WTC11 (cell line): Measurements from ENCODE around the gene CCDC141. TPM values are rescaled to one million over a fixed set of nuclear protein-coding genes. Genes with fewer than 3 reads are reported as not detected.

Experiments used
- ATAC-seq: fragments of 200-7000 bp; cut with Tn5 transposase; 2 replicates; pipeline ENCODE4 v1.10.0; 2021; ENCODE audit warnings: mild to moderate bottlenecking, moderate library complexity
- CTCF ChIA-PET: fragments of 300-600 bp; sonication (Branson Sonifier 250); formaldehyde crosslinking; loops from one replicate; lab custom pipeline; 2021; ENCODE audit warnings: antibody characterized with exemption; lab: Charles Lee
- POLR2A ChIA-PET: fragments of 350-600 bp; sonication (Branson Sonifier 250); formaldehyde crosslinking; loops from one replicate; lab custom pipeline; 2021; ENCODE audit warnings: antibody characterized with exemption; lab: Charles Lee
- DNase-seq: peaks from one replicate; pipeline ENCODE4 v3.0.0; 2021; ENCODE audit warnings: low spot score
- H3K27ac Mint-ChIP-seq: 2 replicates; pipeline ENCODE4 v1.8.0; 2021; ENCODE audit warnings: mixed read lengths
- H3K27me3 Mint-ChIP-seq: 2 replicates; pipeline ENCODE4 v1.8.0; 2021; ENCODE audit warnings: low read depth, mild to moderate bottlenecking, moderate library complexity, mixed read lengths
- H3K36me3 Mint-ChIP-seq: 2 replicates; pipeline ENCODE4 v1.8.0; 2021; ENCODE audit warnings: mixed read lengths
- H3K4me1 Mint-ChIP-seq: 2 replicates; pipeline ENCODE4 v1.8.0; 2022; ENCODE audit warnings: mixed read lengths
- H3K4me3 Mint-ChIP-seq: 2 replicates; pipeline ENCODE4 v1.8.0; 2021; ENCODE audit warnings: mild to moderate bottlenecking, moderate library complexity, mixed read lengths
- H3K9me3 Mint-ChIP-seq: 2 replicates; pipeline ENCODE4 v1.8.0; 2021; ENCODE audit warnings: mixed read lengths
- ESRRA ChIP-seq: sonication (generic); formaldehyde crosslinking; IDR thresholded peaks from 2 replicates; pipeline ENCODE4 v1.8.1; 2022; ENCODE audit warnings: mild to moderate bottlenecking, missing genetic modification reagents, borderline replicate concordance
- FOXP1 ChIP-seq: sonication (generic); formaldehyde crosslinking; IDR thresholded peaks from 2 replicates; pipeline ENCODE4 v1.8.0; 2022; ENCODE audit warnings: missing genetic modification reagents, mild to moderate bottlenecking, moderate library complexity, borderline replicate concordance
- GRHL2 ChIP-seq: fragments of 250-450 bp; sonication (Bioruptor Pico); IDR thresholded peaks from 2 replicates; pipeline ENCODE4 v1.8.0; 2022; ENCODE audit warnings: mild to moderate bottlenecking, moderate library complexity; ENCODE audit not compliant: insufficient replicate concordance, severe bottlenecking
- IRF2 ChIP-seq: sonication (generic); formaldehyde crosslinking; IDR thresholded peaks from 2 replicates; pipeline ENCODE4 v1.8.0; 2022; ENCODE audit warnings: low read depth, missing genetic modification reagents, borderline replicate concordance
- KAT7 ChIP-seq: sonication (generic); formaldehyde crosslinking; IDR thresholded peaks from 2 replicates; pipeline ENCODE4 v1.8.1; 2023; ENCODE audit warnings: missing genetic modification reagents, mild to moderate bottlenecking, borderline replicate concordance
- NR1H2 ChIP-seq: sonication (generic); formaldehyde crosslinking; IDR thresholded peaks from 2 replicates; pipeline ENCODE4 v1.9.0; 2021; ENCODE audit warnings: mild to moderate bottlenecking, moderate library complexity, missing genetic modification reagents
- NR3C1 ChIP-seq: sonication (generic); formaldehyde crosslinking; conservative IDR thresholded peaks from 2 replicates; pipeline ENCODE4 v1.8.1; 2023; ENCODE audit warnings: low read depth, mild to moderate bottlenecking, missing genetic modification reagents
- OVOL2 ChIP-seq: fragments of 250-450 bp; sonication (Bioruptor Pico); IDR thresholded peaks from 2 replicates; pipeline ENCODE4 v1.9.0; 2021; ENCODE audit warnings: mild to moderate bottlenecking, borderline replicate concordance
- RELA ChIP-seq: sonication (generic); formaldehyde crosslinking; IDR thresholded peaks from 2 replicates; pipeline ENCODE4 v1.8.1; 2022; ENCODE audit warnings: missing genetic modification reagents, mild to moderate bottlenecking, borderline replicate concordance
- SMAD4 ChIP-seq: sonication (generic); formaldehyde crosslinking; IDR thresholded peaks from 2 replicates; pipeline ENCODE4 v1.8.0; 2022; ENCODE audit warnings: mild to moderate bottlenecking, missing genetic modification reagents
- TCF7 ChIP-seq: sonication (generic); formaldehyde crosslinking; IDR thresholded peaks from 2 replicates; pipeline ENCODE4 v1.8.0; 2022; ENCODE audit warnings: mild to moderate bottlenecking, low read depth, missing genetic modification reagents, moderate library complexity
- TP53 ChIP-seq: sonication (generic); formaldehyde crosslinking; IDR thresholded peaks from 2 replicates; pipeline ENCODE4 v1.8.1; 2023; ENCODE audit warnings: mild to moderate bottlenecking, missing genetic modification reagents
- ZNF121 ChIP-seq: sonication (generic); formaldehyde crosslinking; IDR thresholded peaks from 2 replicates; pipeline ENCODE4 v1.8.0; 2023; ENCODE audit warnings: missing genetic modification reagents
- ZNF263 ChIP-seq: sonication (generic); formaldehyde crosslinking; IDR thresholded peaks from 2 replicates; pipeline ENCODE4 v1.8.1; 2022; ENCODE audit warnings: low read depth, mild to moderate bottlenecking, moderate library complexity, missing genetic modification reagents
- total RNA-seq: library from RNA; stranded (reverse); gene quantifications from 3 replicates; pipeline ENCODE4 v1.2.3, GENCODE V29; 2021
- TF ChIP-seq, protein P1 (sequence below): sonication (generic); formaldehyde crosslinking; IDR thresholded peaks from 2 replicates; pipeline ENCODE4 v1.8.1; 2022; ENCODE audit warnings: missing genetic modification reagents, borderline replicate concordance
- TF ChIP-seq, protein P2 (sequence below): sonication (generic); formaldehyde crosslinking; IDR thresholded peaks from 2 replicates; pipeline ENCODE4 v1.8.1; 2022; ENCODE audit warnings: low read depth, missing genetic modification reagents, borderline replicate concordance
- TF ChIP-seq, protein P3 (sequence below): sonication (generic); formaldehyde crosslinking; conservative IDR thresholded peaks from 2 replicates; pipeline ENCODE4 v1.8.1; 2022; ENCODE audit warnings: mild to moderate bottlenecking, missing genetic modification reagents
- TF ChIP-seq, protein P4 (sequence below): sonication (generic); formaldehyde crosslinking; IDR thresholded peaks from 2 replicates; pipeline ENCODE4 v1.8.0; 2023; ENCODE audit warnings: missing genetic modification reagents, mild to moderate bottlenecking, borderline replicate concordance
- TF ChIP-seq, protein P5 (sequence below): sonication (generic); formaldehyde crosslinking; IDR thresholded peaks from 2 replicates; pipeline ENCODE4 v1.8.0; 2023; ENCODE audit warnings: mild to moderate bottlenecking, missing genetic modification reagents
- TF ChIP-seq, protein P6 (sequence below): sonication (generic); formaldehyde crosslinking; IDR thresholded peaks from 2 replicates; pipeline ENCODE4 v1.8.1; 2022; ENCODE audit warnings: low read depth, mild to moderate bottlenecking, moderate library complexity, missing genetic modification reagents, borderline replicate concordance

The CCDC141 gene
- total RNA-seq, 1 experiment from 2014 or later = 8.5 TPM

DNA sequence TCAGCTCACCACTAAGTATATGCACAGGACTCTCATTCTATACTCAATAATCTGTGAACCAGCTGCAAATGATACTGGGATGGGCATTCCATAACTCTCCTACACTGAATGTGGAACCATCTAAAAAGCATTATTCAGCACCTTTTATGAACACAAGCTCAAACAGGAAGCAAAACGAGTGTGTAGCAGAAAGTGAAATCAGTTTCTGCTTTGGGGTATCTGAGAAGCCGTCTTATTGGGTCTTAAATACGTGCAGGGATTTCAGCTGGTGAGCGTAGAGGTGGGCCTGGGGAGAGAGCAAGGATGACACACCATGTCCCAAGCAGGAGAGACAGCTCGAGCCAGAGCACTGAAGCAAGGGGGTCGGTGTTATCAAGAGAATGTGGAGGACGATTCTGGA lies 122.8 kb downstream of the CCDC141 start:
- no peak for DNase-seq
- ChIA-PET POLR2A (no interaction called here), CTCF (interaction anchor here (0.7 to 1.4 kb wide), 2 partner anchors 202 to 227 kb away, joined by 3 to 5 read pairs; no protein-coding TSS in a partner anchor)
- TF ChIP-seq TCF7 (CRISPR knock-in tag) (no peak), IRF2 (CRISPR knock-in tag) (no peak), TP53 (CRISPR knock-in tag) (no peak)
- H3K36me3 Mint-ChIP-seq = peaks cover 18% of the 10 kb centered on the region
- H3K4me1 Mint-ChIP-seq = peaks cover 6% of the 10 kb centered on the region; the same call in 1 of the 2 replicates
- H3K9me3 Mint-ChIP-seq = peaks cover 17% of the 10 kb centered on the region
- H3K27ac Mint-ChIP-seq = no peak overlapping the region
- no peak overlapping the region for H3K4me3 Mint-ChIP-seq
- no peak for ATAC-seq
- no peaks in the 10 kb centered on the region for H3K27me3 Mint-ChIP-seq

DNA sequence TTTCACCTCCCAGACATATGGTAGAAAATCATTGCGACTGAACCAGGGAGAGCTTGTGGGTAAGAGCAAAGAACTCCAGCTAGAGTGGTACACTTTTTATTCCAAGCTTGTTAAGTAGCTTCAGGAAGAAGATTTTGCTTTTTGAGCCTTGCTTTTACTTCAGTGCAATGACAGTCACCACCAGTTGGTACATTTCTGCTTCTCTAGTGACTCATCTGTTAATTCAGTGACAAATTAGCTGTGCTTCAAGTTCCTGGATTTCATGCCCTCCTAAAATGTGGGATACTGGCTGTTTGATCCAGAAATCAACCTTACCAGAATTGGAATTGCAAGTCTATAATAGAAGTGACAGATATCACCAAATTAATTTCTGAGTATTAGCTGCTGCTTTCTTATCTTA lies 125.1 kb downstream of the CCDC141 start:
- Mint-ChIP-seq H3K4me1 (peaks cover 6% of the 10 kb centered on the region; the same call in 1 of the 2 replicates), H3K36me3 (no peaks in the 10 kb centered on the region; the same call in 1 of the 2 replicates), H3K9me3 (no peaks in the 10 kb centered on the region), H3K27ac (no peak overlapping the region), H3K27me3 (no peaks in the 10 kb centered on the region), H3K4me3 (no peak overlapping the region)
- DNase-seq (no peak), ATAC-seq (no peak)
- CTCF ChIA-PET = no interaction called here
- TF ChIP-seq, protein P1, sequence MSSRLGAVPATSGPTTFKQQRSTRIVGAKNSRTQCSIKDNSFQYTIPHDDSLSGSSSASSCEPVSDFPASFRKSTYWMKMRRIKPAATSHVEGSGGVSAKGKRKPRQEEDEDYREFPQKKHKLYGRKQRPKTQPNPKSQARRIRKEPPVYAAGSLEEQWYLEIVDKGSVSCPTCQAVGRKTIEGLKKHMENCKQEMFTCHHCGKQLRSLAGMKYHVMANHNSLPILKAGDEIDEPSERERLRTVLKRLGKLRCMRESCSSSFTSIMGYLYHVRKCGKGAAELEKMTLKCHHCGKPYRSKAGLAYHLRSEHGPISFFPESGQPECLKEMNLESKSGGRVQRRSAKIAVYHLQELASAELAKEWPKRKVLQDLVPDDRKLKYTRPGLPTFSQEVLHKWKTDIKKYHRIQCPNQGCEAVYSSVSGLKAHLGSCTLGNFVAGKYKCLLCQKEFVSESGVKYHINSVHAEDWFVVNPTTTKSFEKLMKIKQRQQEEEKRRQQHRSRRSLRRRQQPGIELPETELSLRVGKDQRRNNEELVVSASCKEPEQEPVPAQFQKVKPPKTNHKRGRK (CRISPR knock-in tag) = no peak
- no peak for TF ChIP-seq RELA (CRISPR knock-in tag)
- no peak for TF ChIP-seq ZNF263
- no peak for TF ChIP-seq SMAD4
- TF ChIP-seq ESRRA = no peak
- TF ChIP-seq, protein P2, sequence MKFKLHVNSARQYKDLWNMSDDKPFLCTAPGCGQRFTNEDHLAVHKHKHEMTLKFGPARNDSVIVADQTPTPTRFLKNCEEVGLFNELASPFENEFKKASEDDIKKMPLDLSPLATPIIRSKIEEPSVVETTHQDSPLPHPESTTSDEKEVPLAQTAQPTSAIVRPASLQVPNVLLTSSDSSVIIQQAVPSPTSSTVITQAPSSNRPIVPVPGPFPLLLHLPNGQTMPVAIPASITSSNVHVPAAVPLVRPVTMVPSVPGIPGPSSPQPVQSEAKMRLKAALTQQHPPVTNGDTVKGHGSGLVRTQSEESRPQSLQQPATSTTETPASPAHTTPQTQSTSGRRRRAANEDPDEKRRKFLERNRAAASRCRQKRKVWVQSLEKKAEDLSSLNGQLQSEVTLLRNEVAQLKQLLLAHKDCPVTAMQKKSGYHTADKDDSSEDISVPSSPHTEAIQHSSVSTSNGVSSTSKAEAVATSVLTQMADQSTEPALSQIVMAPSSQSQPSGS (CRISPR knock-in tag) = no peak
- POLR2A ChIA-PET = no interaction called here

DNA sequence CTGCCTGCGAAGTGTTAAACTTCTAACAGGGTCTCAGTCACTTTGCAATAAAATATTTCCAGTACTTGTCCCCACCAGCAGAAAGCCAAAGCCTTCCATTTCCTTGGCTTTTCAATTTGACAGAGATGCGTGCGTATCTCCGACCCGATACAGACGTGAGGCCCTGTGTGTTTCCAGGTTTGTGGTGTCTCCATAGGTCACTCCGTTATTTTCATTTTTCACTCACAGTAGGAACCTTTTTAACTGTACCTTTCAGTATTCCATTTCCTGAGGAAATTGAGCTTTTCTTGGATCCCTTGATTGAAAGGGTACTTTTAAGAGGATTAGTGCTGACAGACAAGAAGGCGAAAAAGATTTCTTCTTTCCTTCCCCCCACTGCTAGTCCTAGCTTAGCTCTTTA lies 126.4 kb downstream of the CCDC141 start:
- DNase-seq = no peak
- H3K4me1 Mint-ChIP-seq = peaks cover 6% of the 10 kb centered on the region; the same call in 1 of the 2 replicates
- H3K4me3 Mint-ChIP-seq = no peak overlapping the region
- ChIA-PET POLR2A (no interaction called here), CTCF (no interaction called here)
- no peak for ATAC-seq
- H3K36me3 Mint-ChIP-seq = 0 out of 2 replicates have a peak, but pooled peaks cover 1% of the 10 kb centered on the region
- H3K27ac Mint-ChIP-seq = peak overlapping the region; percentile 11; the same call in 1 of the 2 replicates
- no peaks in the 10 kb centered on the region for H3K9me3 Mint-ChIP-seq
- H3K27me3 Mint-ChIP-seq = no peaks in the 10 kb centered on the region
- TF ChIP-seq ESRRA = no peak
- TF ChIP-seq, protein P3, sequence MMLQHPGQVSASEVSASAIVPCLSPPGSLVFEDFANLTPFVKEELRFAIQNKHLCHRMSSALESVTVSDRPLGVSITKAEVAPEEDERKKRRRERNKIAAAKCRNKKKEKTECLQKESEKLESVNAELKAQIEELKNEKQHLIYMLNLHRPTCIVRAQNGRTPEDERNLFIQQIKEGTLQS (CRISPR knock-in tag) = no peak
- no peak for TF ChIP-seq NR3C1
- TF ChIP-seq, protein P4, sequence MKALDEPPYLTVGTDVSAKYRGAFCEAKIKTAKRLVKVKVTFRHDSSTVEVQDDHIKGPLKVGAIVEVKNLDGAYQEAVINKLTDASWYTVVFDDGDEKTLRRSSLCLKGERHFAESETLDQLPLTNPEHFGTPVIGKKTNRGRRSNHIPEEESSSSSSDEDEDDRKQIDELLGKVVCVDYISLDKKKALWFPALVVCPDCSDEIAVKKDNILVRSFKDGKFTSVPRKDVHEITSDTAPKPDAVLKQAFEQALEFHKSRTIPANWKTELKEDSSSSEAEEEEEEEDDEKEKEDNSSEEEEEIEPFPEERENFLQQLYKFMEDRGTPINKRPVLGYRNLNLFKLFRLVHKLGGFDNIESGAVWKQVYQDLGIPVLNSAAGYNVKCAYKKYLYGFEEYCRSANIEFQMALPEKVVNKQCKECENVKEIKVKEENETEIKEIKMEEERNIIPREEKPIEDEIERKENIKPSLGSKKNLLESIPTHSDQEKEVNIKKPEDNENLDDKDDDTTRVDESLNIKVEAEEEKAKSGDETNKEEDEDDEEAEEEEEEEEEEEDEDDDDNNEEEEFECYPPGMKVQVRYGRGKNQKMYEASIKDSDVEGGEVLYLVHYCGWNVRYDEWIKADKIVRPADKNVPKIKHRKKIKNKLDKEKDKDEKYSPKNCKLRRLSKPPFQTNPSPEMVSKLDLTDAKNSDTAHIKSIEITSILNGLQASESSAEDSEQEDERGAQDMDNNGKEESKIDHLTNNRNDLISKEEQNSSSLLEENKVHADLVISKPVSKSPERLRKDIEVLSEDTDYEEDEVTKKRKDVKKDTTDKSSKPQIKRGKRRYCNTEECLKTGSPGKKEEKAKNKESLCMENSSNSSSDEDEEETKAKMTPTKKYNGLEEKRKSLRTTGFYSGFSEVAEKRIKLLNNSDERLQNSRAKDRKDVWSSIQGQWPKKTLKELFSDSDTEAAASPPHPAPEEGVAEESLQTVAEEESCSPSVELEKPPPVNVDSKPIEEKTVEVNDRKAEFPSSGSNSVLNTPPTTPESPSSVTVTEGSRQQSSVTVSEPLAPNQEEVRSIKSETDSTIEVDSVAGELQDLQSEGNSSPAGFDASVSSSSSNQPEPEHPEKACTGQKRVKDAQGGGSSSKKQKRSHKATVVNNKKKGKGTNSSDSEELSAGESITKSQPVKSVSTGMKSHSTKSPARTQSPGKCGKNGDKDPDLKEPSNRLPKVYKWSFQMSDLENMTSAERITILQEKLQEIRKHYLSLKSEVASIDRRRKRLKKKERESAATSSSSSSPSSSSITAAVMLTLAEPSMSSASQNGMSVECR (CRISPR knock-in tag) = no peak
- TF ChIP-seq KAT7 = no peak
- TF ChIP-seq, protein P5, sequence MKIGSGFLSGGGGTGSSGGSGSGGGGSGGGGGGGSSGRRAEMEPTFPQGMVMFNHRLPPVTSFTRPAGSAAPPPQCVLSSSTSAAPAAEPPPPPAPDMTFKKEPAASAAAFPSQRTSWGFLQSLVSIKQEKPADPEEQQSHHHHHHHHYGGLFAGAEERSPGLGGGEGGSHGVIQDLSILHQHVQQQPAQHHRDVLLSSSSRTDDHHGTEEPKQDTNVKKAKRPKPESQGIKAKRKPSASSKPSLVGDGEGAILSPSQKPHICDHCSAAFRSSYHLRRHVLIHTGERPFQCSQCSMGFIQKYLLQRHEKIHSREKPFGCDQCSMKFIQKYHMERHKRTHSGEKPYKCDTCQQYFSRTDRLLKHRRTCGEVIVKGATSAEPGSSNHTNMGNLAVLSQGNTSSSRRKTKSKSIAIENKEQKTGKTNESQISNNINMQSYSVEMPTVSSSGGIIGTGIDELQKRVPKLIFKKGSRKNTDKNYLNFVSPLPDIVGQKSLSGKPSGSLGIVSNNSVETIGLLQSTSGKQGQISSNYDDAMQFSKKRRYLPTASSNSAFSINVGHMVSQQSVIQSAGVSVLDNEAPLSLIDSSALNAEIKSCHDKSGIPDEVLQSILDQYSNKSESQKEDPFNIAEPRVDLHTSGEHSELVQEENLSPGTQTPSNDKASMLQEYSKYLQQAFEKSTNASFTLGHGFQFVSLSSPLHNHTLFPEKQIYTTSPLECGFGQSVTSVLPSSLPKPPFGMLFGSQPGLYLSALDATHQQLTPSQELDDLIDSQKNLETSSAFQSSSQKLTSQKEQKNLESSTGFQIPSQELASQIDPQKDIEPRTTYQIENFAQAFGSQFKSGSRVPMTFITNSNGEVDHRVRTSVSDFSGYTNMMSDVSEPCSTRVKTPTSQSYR (CRISPR knock-in tag) = no peak
- TF ChIP-seq GRHL2 (CRISPR knock-in tag) = no peak
- TF ChIP-seq ZNF121 (CRISPR knock-in tag) = no peak
- no peak for TF ChIP-seq FOXP1
- TF ChIP-seq OVOL2 (CRISPR knock-in tag) = no peak
- TF ChIP-seq, protein P6, sequence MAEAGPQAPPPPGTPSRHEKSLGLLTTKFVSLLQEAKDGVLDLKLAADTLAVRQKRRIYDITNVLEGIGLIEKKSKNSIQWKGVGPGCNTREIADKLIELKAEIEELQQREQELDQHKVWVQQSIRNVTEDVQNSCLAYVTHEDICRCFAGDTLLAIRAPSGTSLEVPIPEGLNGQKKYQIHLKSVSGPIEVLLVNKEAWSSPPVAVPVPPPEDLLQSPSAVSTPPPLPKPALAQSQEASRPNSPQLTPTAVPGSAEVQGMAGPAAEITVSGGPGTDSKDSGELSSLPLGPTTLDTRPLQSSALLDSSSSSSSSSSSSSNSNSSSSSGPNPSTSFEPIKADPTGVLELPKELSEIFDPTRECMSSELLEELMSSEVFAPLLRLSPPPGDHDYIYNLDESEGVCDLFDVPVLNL = no peak
- no peak for TF ChIP-seq NR1H2 (CRISPR knock-in tag)
- no peak for TF ChIP-seq TCF7 (CRISPR knock-in tag)
